Endothelial cell of umbilical vein (primary cell): ENCODE measurements around the gene AQP3. TPM values are rescaled to one million over a fixed set of nuclear protein-coding genes. Genes with fewer than 3 reads are reported as not detected.
A peak's percentile ranks its signal among the peaks of the same experiment; 100 is the strongest.

Source experiments
- BruUV-seq: library from RNA; stranded (reverse); fragments of 400-500 nt; replicated peaks from 2 replicates; lab custom pipeline; 2021; lab: Mats Ljungman, UMichigan
- CTCF ChIA-PET: fragments of 300-600, 350-600 bp; sonication (Branson Sonifier 250); formaldehyde crosslinking; loops from one replicate; lab custom pipeline; 2021; ENCODE audit warnings: antibody characterized with exemption, inconsistent platforms; lab: Charles Lee
- POLR2A ChIA-PET: fragments of 300-600, 350-600 bp; sonication (Branson Sonifier 250); formaldehyde crosslinking; loops from one replicate; lab custom pipeline; 2021; ENCODE audit warnings: antibody characterized with exemption, inconsistent platforms; lab: Charles Lee
- DNase-seq: peaks from one replicate; pipeline ENCODE4 v3.0.0-alpha.2; 2011; ENCODE audit warnings: low read depth, low spot score
- FAIRE-seq: peaks from 2 replicates; lab custom pipeline; 2011; peaks lifted over from hg19 to GRCh38; lab: Jason Lieb, UNC
- H2AFZ ChIP-seq: 2 replicates; pipeline ENCODE4 v1.6.0; 2012; ENCODE audit warnings: low read depth, low read length, control low read depth, inconsistent platforms
- H3K27ac ChIP-seq: 2 replicates; pipeline ENCODE4 v1.5.1; 2011; ENCODE audit warnings: low read depth, mild to moderate bottlenecking, control low read depth, low read length, moderate library complexity; ENCODE audit not compliant: insufficient read depth
- H3K27me3 ChIP-seq, 2 experiments: 2 replicates each; pipeline versions ENCODE4 v1.6.0 to v1.6.1; 2011; ENCODE audit warnings: low read length in 2 of 2, mixed read lengths in 1 of 2; ENCODE audit not compliant: control insufficient read depth in 2 of 2, insufficient read depth in 2 of 2
- H3K36me3 ChIP-seq, 2 experiments: 2 replicates in 1 of 2; 3 replicates in 1 of 2; pipeline ENCODE4 v1.5.1; 2011; ENCODE audit warnings: low read length in 2 of 2, mild to moderate bottlenecking in 1 of 2, moderate library complexity in 1 of 2; ENCODE audit not compliant: control insufficient read depth in 2 of 2, insufficient read depth in 2 of 2; ENCODE audit errors: extremely low read depth in 1 of 2
- H3K4me1 ChIP-seq: 3 replicates; pipeline ENCODE4 v1.5.1; 2011; ENCODE audit warnings: mild to moderate bottlenecking, low read length; ENCODE audit not compliant: control insufficient read depth, insufficient read depth; ENCODE audit errors: extremely low read depth
- H3K4me2 ChIP-seq: 2 replicates; pipeline ENCODE4 v1.6.1; 2011; ENCODE audit warnings: low read length, control low read depth, mixed read lengths; ENCODE audit not compliant: insufficient read depth
- H3K4me3 ChIP-seq, 3 experiments: fragments of 200-600 bp in 1 of 3; sonication (generic), shearing (Covaris generic) in 1 of 3; replicated peaks in 1 of 3; 2 replicates each; pipeline ENCODE4 v1.5.1; 2011 to 2016; ENCODE audit warnings: control low read depth in 3 of 3, low read length in 3 of 3, mild to moderate bottlenecking in 2 of 3, inconsistent platforms in 1 of 3, low read depth in 1 of 3, moderate library complexity in 1 of 3; ENCODE audit not compliant: insufficient read depth in 1 of 3
- H3K79me2 ChIP-seq: 2 replicates; pipeline ENCODE4 v1.6.0; 2012; ENCODE audit warnings: low read length, inconsistent platforms; ENCODE audit not compliant: control insufficient read depth, insufficient read depth
- H3K9ac ChIP-seq: replicated peaks from 2 replicates; pipeline ENCODE3; 2011; ENCODE audit warnings: low read length, control low read depth; ENCODE audit not compliant: insufficient read depth; ENCODE audit errors: extremely low read depth
- H3K9me1 ChIP-seq: replicated peaks from 3 replicates; pipeline ENCODE4 v1.6.0; 2011; ENCODE audit warnings: mild to moderate bottlenecking, low read length; ENCODE audit not compliant: control insufficient read depth, insufficient read depth; ENCODE audit errors: extremely low read depth
- H3K9me3 ChIP-seq: replicated peaks from 2 replicates; pipeline ENCODE4 v1.5.1; 2012; ENCODE audit warnings: low read length, inconsistent platforms; ENCODE audit not compliant: control insufficient read depth, insufficient read depth
- H4K20me1 ChIP-seq: replicated peaks from 2 replicates; pipeline ENCODE3; 2011; ENCODE audit warnings: mild to moderate bottlenecking, low read length; ENCODE audit not compliant: control insufficient read depth, insufficient read depth; ENCODE audit errors: extremely low read depth
- CTCF ChIP-seq, 2 donors: IDR thresholded peaks; 1 replicate in 1 of 2; 2 replicates in 1 of 2; pipeline ENCODE4 v1.5.1; 2011; ENCODE audit warnings: low read length in 2 of 2, mild to moderate bottlenecking in 2 of 2, moderate library complexity in 2 of 2, control low read depth in 1 of 2, inconsistent platforms in 1 of 2, low read depth in 1 of 2; ENCODE audit not compliant: insufficient read depth in 1 of 2; ENCODE audit errors: extremely low read depth in 1 of 2
- EZH2 ChIP-seq: IDR thresholded peaks from 2 replicates; pipeline ENCODE4 v1.6.1; 2012; ENCODE audit warnings: borderline replicate concordance, low read depth, mild to moderate bottlenecking, moderate library complexity, low read length, inconsistent platforms; ENCODE audit not compliant: severe bottlenecking
- GATA2 ChIP-seq: IDR thresholded peaks from 2 replicates; pipeline ENCODE4 v1.7.0; 2011; ENCODE audit warnings: low read depth, mild to moderate bottlenecking, moderate library complexity, mixed read lengths, low read length; ENCODE audit not compliant: insufficient read length, insufficient read depth
- JUN ChIP-seq: IDR thresholded peaks from 2 replicates; pipeline ENCODE4 v1.6.1; 2011; ENCODE audit warnings: borderline replicate concordance, low read depth; ENCODE audit not compliant: insufficient read length, insufficient read depth
- dilution Hi-C: fragments of 300-500 bp; cut with MboI; formaldehyde crosslinking; loops from one replicate; pipeline ENCODE4 v1.15.0; 2019; ENCODE audit warnings: low sequenced_read_pairs; ENCODE audit not compliant: extremely low pct_ligation_motif_present
- intact Hi-C: fragments of 100-400 bp; cut with micrococcal nuclease; formaldehyde crosslinking; loops from one replicate; pipeline ENCODE4 v1.10.0; 2022
- polyA plus RNA-seq, 4 experiments: library from polyadenylated mRNA; depleted of rRNA in 3 of 4; stranded (reverse) in 3 of 4; unstranded in 1 of 4; fragments of >200 nt; gene quantifications; 2 replicates each; pipeline versions ENCODE4 v1.2.1 to v1.2.3, GENCODE V29; 2011 to 2012; ENCODE audit warnings: missing spikeins in 1 of 4
- total RNA-seq: library from RNA; stranded (reverse); gene quantifications from 2 replicates; pipeline ENCODE4 v1.2.3, GENCODE V29; 2021

AQP3 gene
- total and polyA plus RNA-seq, 2 donors (not counting 3 experiments of a cell fraction or from before 2014, with no cell fraction given) = 0.93 to 1.8 TPM

- Histone ChIP-seq H3K9me1 (no peaks in the 10 kb centered on the region), H3K27ac (no peak overlapping the region), H2AFZ (no peak overlapping the region), H3K9me3 (no peaks in the 10 kb centered on the region), H4K20me1 (no peaks in the 10 kb centered on the region), H3K4me1 (no peaks in the 10 kb centered on the region), H3K4me2 (no peak overlapping the region), H3K36me3 (peaks cover 13 to 80% of the 10 kb centered on the region in 2 experiments), H3K4me3 (no peak overlapping the region), H3K9ac (no peak overlapping the region), H3K27me3 (no peaks in the 10 kb centered on the region), H3K79me2 (peaks cover 2% of the 10 kb centered on the region)
- CTCF ChIA-PET = interaction anchor here (0.5 to 8.3 kb wide), 43 partner anchors 9 to 238 kb away, joined by 3 to 146 read pairs (median 6); partner anchors contain the start of genes ANKRD18B, AQP3, AQP7 and NFX1
- intact Hi-C loops = loop anchor here (1.0 to 5.0 kb wide), 4 partner anchors 50 to 180 kb away; no protein-coding TSS in a partner anchor
- dilution Hi-C loops = no loop called here
- TF ChIP-seq GATA2 (no peak), EZH2 (no peak), CTCF (IDR thresholded peaks at IDR 0.05; ENCODE audit: extremely low read depth in 1 of 2, insufficient read depth in 1 of 2, low read depth in 1 of 2, low read length in 2 of 2) (peak; percentile 93 to 98), JUN (no peak)
- DNase-seq (peak; percentile 38), FAIRE-seq (peak; percentile 48)
- POLR2A ChIA-PET = interaction anchor here (0.6 to 1.2 kb wide), 3 partner anchors 92 to 177 kb away, joined by 3 to 4 read pairs (median 3); partner anchors contain the start of gene NFX1
- BruUV-seq = no TSS peak
Observed at GRCh38 chr9:33466565-33467495, 19.4 kb upstream of the AQP3 start.
